Tongue (tissue), 2 donors: ENCODE data around the gene CCR2. TPM values are rescaled to one million over a fixed set of nuclear protein-coding genes. Genes with fewer than 3 reads are reported as not detected.
A peak's percentile ranks its signal among the peaks of the same experiment; 100 is the strongest.

Experiments
- DNase-seq: peaks from one replicate; pipeline ENCODE4 v3.0.0-alpha.2; 2015
- total RNA-seq: library from RNA; depleted of rRNA; stranded (reverse); fragments of >200 nt; gene quantifications from one replicate; pipeline ENCODE4 v1.2.3, GENCODE V29; 2014

CCR2 gene
- total RNA-seq, 1 donor from 2014 or later: 1.2 TPM

DNA sequence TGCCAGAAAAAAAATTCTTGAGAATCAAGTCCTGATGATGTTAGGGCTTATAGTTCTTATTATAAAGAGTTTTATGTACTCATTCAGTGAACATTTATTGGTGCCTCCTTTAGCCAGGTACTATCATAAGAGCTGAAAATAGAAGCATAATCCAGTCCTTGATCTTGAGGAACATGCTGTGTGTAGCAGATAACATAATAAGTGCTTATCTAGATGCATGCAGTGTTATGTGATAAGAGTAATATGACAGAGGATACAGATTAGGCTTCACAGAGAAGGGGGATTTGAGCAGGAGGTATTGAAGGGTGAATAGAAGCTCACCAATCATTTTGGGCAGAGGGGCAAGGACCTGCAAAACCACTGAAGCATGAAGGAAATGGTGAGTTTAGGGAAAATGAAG lies 1.1 kb downstream of the CCR2 start:
- no peak for DNase-seq

DNA sequence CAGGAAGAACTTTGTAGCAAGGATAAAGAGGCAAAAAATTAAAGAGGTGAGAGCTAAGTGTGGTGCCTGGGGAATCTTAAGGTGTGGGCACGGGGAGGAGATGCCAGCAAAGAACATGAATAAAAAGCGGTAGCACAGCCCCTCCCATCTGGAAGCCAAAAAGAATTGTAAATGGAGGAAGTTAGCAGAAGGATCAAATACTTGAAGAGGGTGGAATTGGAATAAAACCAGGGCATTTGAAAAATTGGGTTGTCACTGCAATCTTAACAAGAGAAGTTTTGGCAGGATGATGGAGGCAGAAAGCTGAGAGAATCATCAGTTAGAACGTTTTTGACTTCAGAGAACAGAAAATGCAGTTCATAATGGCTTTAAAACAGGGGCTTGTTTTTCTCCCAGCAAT lies 2.4 kb downstream of the CCR2 start:
- no peak for DNase-seq

DNA sequence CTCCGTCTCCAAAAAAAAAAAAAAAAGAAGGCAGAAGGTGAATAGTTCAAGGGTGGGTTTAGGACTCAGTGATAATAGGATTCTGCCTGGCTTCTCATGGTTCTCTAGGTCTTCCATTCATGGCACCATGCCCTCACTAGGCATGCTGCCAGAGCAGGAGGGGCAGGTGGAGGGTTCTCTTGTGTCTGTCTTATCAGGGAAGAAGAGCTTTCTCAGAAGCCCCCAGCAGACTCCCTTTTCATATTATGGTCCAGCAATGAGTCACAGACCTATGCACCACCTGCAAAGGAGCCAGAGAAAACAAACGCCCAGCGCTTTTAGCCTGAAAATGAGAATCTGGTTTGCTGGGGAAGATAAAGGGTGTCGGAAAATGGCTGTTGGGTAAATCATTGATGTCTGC lies 3.0 kb downstream of the CCR2 start:
- no peak for DNase-seq

DNA sequence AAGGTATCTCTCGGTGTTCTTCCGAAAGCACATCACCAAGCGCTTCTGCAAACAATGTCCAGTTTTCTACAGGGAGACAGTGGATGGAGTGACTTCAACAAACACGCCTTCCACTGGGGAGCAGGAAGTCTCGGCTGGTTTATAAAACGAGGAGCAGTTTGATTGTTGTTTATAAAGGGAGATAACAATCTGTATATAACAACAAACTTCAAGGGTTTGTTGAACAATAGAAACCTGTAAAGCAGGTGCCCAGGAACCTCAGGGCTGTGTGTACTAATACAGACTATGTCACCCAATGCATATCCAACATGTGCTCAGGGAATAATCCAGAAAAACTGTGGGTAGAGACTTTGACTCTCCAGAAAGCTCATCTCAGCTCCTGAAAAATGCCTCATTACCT lies 4.6 kb downstream of the CCR2 start:
- no peak for DNase-seq

DNA sequence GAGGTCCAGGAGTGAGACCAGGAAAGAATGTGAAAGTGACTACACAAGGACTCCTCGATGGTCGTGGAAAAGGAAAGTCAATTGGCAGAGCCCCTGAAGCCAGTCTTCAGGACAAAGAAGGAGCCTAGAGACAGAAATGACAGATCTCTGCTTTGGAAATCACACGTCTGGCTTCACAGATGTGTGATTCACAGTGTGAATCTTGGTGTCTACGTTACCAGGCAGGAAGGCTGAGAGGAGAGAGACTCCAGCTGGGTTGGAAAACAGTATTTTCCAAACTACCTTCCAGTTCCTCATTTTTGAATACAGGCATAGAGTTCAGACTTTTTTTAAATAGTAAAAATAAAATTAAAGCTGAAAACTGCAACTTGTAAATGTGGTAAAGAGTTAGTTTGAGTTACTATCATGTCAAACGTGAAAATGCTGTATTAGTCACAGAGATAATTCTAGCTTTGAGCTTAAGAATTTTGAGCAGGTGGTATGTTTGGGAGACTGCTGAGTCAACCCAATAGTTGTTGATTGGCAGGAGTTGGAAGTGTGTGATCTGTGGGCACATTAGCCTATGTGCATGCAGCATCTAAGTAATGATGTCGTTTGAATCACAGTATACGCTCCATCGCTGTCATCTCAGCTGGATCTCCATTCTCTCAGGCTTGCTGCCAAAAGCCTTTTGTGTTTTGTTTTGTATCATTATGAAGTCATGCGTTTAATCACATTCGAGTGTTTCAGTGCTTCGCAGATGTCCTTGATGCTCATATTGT lies 6.0 kb downstream of the CCR2 start:
- peak; percentile 76 for DNase-seq

DNA sequence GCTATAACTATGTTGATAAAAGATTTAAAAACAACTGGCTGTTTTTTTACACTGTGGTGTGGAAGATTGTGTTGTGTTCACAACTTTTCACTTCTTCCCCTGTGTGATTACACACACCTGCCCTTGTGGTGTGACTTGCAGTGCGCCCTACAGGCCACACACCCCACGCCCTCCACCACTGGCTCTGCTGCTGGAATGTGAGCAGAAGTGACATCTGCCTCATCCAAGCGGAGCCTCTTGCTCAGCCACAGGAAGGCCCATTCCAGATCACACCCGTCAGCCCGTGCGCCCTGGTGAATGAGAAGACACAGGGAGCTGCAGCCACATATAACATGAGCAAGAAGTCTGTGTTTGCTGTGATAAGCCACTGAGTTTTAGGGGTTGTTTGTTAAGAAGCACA lies 7.0 kb downstream of the CCR2 start:
- no peak for DNase-seq

DNA sequence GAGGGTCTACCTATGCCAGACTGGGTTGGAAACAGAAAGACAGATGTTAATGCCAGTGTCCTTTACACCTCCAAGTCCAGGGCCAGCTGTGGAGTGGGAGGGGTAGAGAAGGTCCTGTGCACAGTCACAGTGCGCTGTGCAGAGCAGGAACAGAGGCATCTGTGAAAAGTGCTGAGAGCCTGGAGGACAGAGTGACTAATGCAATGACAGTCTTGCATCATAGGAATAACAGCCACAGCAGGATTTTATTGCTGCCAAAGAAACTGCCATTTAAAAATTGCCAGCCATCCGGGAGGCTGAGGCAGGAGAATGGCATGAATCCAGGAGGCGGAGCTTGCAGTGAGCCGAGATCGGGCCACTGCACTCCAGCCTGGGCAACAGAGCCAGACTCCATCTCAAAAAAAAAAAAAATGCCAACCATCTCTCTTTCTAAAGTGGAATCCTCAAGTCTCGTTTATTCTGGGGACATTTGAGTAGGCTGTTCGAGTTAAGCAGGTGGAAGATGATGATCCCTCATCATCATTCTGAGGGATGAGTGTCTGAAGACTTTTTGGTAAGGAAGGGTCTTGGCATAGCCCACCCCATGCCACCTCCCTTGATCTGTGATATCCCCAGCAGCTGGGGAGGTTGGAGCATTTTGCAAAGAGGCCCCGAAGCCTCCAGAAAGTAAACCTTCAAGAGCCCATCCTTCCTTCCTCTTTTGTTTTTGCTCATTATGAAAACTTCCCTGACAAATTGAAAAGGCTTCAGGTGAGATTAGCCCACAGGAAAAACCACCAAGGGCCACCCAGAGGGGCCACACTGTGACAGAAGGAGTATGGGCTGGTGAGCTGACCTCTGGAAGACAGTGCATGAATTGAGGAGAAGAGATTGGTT lies 7.7 kb downstream of the CCR2 start:
- DNase-seq: no peak

DNA sequence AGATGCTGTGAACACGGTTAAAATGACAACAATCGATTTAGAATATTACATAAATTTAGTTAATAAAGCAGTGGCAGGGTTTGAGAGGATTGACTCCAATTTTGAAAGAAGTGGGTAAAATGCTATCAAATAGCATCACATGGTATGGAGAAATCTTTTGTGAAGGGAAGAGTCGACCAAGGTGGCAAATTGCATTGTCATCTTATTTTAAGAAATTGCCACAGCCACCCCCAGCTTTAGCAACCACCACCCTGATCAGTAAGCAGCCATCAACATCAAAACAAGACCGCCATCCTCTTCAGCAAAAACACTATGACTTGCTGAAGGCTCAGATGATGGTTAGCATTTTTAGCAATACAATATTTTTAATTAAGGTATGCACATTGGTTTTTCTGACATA lies 11.1 kb downstream of the CCR2 start:
- DNase-seq: no peak

DNA sequence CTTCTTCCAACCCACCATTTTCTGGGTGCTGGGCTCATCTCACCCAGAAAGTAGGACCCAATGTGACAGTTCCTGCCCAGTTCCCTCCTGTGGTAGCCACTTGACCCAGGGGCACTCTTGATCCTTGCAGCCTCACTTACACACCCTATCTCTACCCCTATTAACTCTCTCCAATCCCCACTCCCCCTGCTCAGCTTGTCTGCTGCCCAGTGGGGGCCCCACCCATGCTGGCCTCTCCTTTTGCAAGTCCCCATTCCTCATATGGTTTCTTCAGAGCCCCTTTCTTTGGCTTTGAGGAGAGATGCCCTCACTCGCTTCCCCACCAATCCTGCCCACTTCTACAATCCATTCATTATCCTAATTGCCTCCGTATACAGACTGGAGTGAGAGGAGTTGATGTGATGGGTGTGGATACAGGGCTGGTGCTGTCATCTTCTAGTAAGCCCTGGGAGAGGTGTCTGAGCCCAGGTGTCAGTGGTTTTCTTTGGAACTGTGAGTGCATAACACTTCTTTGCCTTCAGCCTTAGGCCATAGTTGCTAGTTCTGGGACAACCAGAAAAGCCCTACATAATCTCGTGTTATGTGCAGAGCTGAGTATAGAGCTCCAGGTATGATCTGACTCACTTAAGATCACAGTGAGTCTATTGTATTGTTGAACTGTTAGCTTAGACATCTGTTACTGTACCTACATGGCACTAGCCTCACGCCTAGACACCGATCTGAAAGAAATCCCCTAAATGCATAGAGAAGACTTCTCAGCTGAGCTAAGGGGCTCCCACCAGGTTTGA lies 12.0 kb downstream of the CCR2 start:
- no peak for DNase-seq

DNA sequence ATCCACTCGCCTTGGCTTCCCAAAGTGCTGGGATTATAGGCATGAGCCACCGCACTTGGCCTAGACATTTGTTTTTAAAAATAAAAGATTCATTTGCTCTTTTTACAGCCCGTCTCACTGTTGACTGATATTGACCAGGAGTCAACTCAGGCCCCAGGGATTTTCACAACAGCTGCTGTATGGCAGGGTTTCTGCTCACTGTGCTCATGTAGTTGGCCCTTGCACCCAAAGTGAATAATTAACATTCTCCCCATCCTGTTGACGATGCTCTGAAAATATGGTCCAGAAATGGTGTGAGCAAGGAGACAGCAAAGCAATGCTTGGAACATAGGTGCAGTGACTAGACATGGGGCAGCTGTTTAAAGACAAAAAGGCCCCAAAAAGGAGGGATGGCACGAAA lies 13.9 kb downstream of the CCR2 start:
- no peak for DNase-seq

DNA sequence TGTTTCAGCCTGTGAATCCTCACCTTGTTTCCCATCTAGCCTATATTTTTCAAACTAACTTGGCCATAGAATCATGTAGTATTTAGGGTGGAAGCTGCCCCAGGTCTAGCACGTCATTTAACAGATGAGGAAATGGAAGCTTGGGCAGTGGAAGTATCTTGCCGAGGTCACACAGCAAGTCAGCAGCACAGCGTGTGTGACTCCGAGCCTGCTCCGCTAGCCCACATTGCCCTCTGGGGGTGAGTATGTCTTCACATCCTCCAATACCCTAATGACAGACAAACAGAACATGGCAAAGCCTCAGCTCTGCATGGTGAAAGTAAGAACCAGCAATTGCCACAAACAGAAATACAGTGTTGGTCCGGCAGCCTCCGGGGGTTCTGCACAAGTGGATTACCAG lies 14.7 kb downstream of the CCR2 start:
- peak; percentile 28 for DNase-seq

DNA sequence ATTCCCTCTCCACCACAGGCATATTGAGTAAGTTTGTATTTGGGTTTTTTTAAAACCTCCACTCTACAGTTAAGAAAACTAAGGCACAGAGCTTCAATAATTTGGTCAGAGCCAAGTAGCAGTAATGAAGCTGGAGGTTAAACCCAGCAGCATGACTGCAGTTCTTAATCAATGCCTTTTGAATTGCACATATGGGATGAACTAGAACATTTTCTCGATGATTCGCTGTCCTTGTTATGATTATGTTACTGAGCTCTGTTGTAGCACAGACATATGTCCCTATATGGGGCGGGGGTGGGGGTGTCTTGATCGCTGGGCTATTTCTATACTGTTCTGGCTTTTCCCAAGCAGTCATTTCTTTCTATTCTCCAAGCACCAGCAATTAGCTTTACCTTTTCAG lies 15.2 kb downstream of the CCR2 start:
- no peak for DNase-seq

DNA sequence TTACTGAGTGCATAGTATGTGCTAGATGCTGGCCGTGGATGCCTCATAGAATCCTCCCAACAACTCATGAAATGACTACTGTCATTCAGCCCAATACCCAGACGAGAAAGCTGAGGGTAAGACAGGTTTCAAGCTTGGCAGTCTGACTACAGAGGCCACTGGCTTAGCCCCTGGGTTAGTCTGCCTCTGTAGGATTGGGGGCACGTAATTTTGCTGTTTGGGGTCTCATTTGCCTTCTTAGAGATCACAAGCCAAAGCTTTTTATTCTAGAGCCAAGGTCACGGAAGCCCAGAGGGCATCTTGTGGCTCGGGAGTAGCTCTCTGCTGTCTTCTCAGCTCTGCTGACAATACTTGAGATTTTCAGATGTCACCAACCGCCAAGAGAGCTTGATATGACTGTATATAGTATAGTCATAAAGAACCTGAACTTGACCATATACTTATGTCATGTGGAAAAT lies 15.8 kb downstream of the CCR2 start:
- DNase-seq: no peak

DNA sequence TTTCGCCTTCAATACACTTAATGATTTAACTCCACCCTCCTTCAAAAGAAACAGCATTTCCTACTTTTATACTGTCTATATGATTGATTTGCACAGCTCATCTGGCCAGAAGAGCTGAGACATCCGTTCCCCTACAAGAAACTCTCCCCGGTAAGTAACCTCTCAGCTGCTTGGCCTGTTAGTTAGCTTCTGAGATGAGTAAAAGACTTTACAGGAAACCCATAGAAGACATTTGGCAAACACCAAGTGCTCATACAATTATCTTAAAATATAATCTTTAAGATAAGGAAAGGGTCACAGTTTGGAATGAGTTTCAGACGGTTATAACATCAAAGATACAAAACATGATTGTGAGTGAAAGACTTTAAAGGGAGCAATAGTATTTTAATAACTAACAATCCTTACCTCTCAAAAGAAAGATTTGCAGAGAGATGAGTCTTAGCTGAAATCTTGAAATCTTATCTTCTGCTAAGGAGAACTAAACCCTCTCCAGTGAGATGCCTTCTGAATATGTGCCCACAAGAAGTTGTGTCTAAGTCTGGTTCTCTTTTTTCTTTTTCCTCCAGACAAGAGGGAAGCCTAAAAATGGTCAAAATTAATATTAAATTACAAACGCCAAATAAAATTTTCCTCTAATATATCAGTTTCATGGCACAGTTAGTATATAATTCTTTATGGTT lies 17.1 kb downstream of the CCR2 start, which contains the start of gene CCR5:
CCR5 (plus strand) TSS at position 108 of the 680 bp plus-strand sequence. CDS start 1,957 bp downstream, outside the sequence.
- no peak for DNase-seq

DNA sequence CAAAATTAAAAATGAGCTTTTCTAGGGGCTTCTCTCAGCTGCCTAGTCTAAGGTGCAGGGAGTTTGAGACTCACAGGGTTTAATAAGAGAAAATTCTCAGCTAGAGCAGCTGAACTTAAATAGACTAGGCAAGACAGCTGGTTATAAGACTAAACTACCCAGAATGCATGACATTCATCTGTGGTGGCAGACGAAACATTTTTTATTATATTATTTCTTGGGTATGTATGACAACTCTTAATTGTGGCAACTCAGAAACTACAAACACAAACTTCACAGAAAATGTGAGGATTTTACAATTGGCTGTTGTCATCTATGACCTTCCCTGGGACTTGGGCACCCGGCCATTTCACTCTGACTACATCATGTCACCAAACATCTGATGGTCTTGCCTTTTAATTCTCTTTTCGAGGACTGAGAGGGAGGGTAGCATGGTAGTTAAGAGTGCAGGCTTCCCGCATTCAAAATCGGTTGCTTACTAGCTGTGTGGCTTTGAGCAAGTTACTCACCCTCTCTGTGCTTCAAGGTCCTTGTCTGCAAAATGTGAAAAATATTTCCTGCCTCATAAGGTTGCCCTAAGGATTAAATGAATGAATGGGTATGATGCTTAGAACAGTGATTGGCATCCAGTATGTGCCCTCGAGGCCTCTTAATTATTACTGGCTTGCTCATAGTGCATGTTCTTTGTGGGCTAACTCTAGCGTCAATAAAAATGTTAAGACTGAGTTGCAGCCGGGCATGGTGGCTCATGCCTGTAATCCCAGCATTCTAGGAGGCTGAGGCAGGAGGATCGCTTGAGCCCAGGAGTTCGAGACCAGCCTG lies 17.8 kb downstream of the CCR2 start:
- DNase-seq: no peak

DNA sequence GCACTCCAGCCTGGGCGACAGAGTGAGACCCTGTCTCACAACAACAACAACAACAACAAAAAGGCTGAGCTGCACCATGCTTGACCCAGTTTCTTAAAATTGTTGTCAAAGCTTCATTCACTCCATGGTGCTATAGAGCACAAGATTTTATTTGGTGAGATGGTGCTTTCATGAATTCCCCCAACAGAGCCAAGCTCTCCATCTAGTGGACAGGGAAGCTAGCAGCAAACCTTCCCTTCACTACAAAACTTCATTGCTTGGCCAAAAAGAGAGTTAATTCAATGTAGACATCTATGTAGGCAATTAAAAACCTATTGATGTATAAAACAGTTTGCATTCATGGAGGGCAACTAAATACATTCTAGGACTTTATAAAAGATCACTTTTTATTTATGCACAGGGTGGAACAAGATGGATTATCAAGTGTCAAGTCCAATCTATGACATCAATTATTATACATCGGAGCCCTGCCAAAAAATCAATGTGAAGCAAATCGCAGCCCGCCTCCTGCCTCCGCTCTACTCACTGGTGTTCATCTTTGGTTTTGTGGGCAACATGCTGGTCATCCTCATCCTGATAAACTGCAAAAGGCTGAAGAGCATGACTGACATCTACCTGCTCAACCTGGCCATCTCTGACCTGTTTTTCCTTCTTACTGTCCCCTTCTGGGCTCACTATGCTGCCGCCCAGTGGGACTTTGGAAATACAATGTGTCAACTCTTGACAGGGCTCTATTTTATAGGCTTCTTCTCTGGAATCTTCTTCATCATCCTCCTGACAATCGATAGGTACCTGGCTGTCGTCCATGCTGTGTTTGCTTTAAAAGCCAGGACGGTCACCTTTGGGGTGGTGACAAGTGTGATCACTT lies 18.8 kb downstream of the CCR2 start:
- DNase-seq: peak; percentile 20

DNA sequence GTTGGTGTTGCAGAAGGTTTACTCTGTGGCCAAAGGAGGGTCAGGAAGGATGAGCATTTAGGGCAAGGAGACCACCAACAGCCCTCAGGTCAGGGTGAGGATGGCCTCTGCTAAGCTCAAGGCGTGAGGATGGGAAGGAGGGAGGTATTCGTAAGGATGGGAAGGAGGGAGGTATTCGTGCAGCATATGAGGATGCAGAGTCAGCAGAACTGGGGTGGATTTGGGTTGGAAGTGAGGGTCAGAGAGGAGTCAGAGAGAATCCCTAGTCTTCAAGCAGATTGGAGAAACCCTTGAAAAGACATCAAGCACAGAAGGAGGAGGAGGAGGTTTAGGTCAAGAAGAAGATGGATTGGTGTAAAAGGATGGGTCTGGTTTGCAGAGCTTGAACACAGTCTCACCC lies 20.8 kb downstream of the CCR2 start:
- no peak for DNase-seq

DNA sequence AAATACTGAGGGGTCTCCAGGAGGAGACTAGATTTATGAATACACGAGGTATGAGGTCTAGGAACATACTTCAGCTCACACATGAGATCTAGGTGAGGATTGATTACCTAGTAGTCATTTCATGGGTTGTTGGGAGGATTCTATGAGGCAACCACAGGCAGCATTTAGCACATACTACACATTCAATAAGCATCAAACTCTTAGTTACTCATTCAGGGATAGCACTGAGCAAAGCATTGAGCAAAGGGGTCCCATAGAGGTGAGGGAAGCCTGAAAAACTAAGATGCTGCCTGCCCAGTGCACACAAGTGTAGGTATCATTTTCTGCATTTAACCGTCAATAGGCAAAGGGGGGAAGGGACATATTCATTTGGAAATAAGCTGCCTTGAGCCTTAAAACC lies 21.3 kb downstream of the CCR2 start:
- DNase-seq: no peak

DNA sequence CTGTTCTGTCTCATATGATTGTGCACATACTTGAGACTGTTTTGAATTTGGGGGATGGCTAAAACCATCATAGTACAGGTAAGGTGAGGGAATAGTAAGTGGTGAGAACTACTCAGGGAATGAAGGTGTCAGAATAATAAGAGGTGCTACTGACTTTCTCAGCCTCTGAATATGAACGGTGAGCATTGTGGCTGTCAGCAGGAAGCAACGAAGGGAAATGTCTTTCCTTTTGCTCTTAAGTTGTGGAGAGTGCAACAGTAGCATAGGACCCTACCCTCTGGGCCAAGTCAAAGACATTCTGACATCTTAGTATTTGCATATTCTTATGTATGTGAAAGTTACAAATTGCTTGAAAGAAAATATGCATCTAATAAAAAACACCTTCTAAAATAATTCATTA lies 21.9 kb downstream of the CCR2 start:
- DNase-seq: no peak

DNA sequence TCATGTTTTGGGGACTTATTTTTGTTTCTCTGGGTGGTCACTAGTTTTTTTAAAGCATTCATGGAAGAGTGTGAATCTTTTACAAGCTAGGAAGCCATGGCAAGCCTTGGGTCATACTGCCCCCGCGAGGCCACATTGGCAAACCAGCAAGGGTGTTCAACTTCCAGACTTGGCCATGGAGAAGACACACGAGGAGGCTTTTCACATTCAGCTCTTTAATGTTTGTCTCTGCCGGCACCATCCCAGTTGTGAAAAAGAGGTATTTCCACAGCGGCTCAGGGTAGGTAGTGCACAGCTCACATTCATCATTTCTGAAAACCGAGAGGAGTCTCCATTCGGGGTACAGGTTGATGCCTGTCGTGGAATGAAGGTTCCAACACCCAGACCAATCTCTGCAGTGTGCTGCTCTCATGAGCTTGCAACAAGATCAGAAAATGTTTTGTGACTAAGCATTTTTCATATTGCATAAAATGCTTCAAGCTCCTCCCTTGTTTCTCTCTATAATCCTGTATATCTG lies 24.6 kb downstream of the CCR2 start:
- DNase-seq: peak; percentile 78
